ENCODE data around the gene GATM.

- TF ChIP-seq, protein P1, sequence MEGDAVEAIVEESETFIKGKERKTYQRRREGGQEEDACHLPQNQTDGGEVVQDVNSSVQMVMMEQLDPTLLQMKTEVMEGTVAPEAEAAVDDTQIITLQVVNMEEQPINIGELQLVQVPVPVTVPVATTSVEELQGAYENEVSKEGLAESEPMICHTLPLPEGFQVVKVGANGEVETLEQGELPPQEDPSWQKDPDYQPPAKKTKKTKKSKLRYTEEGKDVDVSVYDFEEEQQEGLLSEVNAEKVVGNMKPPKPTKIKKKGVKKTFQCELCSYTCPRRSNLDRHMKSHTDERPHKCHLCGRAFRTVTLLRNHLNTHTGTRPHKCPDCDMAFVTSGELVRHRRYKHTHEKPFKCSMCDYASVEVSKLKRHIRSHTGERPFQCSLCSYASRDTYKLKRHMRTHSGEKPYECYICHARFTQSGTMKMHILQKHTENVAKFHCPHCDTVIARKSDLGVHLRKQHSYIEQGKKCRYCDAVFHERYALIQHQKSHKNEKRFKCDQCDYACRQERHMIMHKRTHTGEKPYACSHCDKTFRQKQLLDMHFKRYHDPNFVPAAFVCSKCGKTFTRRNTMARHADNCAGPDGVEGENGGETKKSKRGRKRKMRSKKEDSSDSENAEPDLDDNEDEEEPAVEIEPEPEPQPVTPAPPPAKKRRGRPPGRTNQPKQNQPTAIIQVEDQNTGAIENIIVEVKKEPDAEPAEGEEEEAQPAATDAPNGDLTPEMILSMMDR (IDR thresholded peaks at IDR 0.05): no peak
- TF ChIP-seq POLR2A (IDR thresholded peaks at IDR 0.05): no peak
These were observed 36.0 kb upstream of the GATM start for GRCh38 chr15:45414215-45414885.

All from esophagus squamous epithelium (tissue), 4 donors.